ENCODE data around the gene SLC4A4. TPM values are rescaled to one million over a fixed set of nuclear protein-coding genes. Genes with fewer than 3 reads are reported as not detected.

Gene SLC4A4
- total RNA-seq, 1 donor, result 13.0 TPM

DNA sequence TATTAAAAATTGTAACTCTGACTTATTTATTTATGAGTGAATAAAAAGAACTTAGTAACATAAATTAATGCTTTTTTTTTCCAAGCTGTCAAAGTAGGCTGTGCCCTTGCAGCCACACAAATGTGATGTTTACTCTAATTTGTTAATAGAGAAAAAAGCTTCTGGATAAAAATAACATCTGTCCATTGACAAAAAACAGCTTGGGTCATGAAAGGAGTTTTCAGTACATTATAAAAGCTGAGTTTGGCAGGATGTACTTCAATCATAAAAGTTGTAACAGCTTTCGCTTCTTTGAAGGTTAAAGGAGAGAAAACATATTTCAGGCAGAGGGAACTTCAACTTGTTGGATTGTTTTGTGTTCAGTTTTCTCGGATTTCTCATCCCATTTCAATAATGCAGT lies 105.6 kb downstream of the SLC4A4 start:
- no peak overlapping the region for H2AFZ ChIP-seq (ENCODE audit: low read length)
- no peak for DNase-seq (ENCODE audit: insufficient read length, low spot score, missing footprints)
- no peak for TF ChIP-seq CTCF (IDR thresholded peaks at IDR 0.05; ENCODE audit: extremely low read depth, low read depth, low read length)
- no peaks in the 10 kb centered on the region for H3K27me3 ChIP-seq (ENCODE audit: insufficient read depth, low read length)
- H3K36me3 ChIP-seq (ENCODE audit: insufficient read depth, low read length), result no peaks in the 10 kb centered on the region
- no peaks in the 10 kb centered on the region for H4K20me1 ChIP-seq (ENCODE audit: insufficient read depth, low read length)
- no peaks in the 10 kb centered on the region for H3K79me2 ChIP-seq (ENCODE audit: insufficient read depth, low read length)
- H3K4me2 ChIP-seq (ENCODE audit: insufficient read depth, low read length), result no peak overlapping the region
- no peak overlapping the region for H3K27ac ChIP-seq (ENCODE audit: low read depth, low read length)
- H3K4me1 ChIP-seq (ENCODE audit: insufficient read depth, low read length), result no peaks in the 10 kb centered on the region
- no peaks in the 10 kb centered on the region for H3K9me3 ChIP-seq (ENCODE audit: low read depth, low read length)
- no peak overlapping the region for H3K4me3 ChIP-seq (ENCODE audit: insufficient read depth, low read length)

DNA sequence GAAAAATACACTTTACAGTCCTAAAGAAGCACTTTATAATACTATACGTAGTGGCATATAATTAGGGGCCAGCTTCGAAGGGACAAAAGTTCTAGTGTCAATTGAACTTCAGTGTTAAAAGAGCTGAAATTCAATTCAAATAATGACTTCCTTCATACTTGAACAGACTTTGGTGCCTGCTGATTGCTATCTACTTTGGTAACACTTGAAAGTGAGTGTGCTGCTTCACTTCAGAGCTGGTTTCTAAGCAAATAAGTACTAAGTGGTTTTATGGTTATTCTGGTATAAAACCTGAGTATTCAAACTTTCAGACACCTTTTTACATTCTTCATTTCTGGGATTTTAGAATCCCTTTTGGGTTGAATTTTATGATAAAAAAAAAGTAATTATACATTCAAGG lies 107.0 kb downstream of the SLC4A4 start:
- H3K79me2 ChIP-seq (ENCODE audit: insufficient read depth, low read length), result no peaks in the 10 kb centered on the region
- DNase-seq (ENCODE audit: insufficient read length, low spot score, missing footprints), result no peak
- H3K27ac ChIP-seq (ENCODE audit: low read depth, low read length), result no peak overlapping the region
- no peak overlapping the region for H3K4me2 ChIP-seq (ENCODE audit: insufficient read depth, low read length)
- H3K36me3 ChIP-seq (ENCODE audit: insufficient read depth, low read length), result peaks cover 2% of the 10 kb centered on the region
- H4K20me1 ChIP-seq (ENCODE audit: insufficient read depth, low read length), result no peaks in the 10 kb centered on the region
- H3K4me1 ChIP-seq (ENCODE audit: insufficient read depth, low read length), result no peaks in the 10 kb centered on the region
- no peaks in the 10 kb centered on the region for H3K9me3 ChIP-seq (ENCODE audit: low read depth, low read length)
- no peak overlapping the region for H3K4me3 ChIP-seq (ENCODE audit: insufficient read depth, low read length)
- no peaks in the 10 kb centered on the region for H3K27me3 ChIP-seq (ENCODE audit: insufficient read depth, low read length)
- TF ChIP-seq CTCF (IDR thresholded peaks at IDR 0.05; ENCODE audit: extremely low read depth, low read depth, low read length), result no peak
- no peak overlapping the region for H2AFZ ChIP-seq (ENCODE audit: low read length)

DNA sequence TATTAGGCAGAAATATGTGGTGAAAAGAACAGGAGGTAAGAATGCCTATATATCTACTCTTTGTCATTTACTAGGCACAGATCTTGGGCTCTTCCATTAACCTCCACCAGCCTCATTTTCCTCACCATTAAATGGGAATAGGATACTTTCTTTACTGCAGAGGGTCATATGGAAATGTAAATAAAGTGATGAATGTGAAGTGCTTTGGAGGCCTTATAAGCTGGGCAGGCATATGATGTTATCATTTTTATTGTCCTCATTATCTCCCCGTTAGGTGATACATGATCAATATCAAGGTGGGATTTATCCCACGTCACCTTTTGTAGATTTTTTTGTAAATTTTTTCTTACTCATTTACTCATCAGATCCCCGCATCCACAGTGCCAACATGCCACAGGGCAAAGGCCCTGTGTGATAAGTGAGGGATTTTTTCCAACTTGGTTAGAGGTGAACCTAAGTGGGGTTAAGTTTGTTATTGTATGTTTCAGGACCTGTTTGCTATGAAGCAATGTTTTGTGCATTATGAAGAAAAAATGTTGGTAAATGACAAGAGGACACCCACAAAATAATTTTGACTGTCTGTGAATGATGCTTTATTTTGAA lies 107.8 kb downstream of the SLC4A4 start:
- no peak for TF ChIP-seq CTCF (IDR thresholded peaks at IDR 0.05; ENCODE audit: extremely low read depth, low read depth, low read length)
- no peak overlapping the region for H3K4me3 ChIP-seq (ENCODE audit: insufficient read depth, low read length)

GRCh38 chr4:71449040-71449439 lies 110.2 kb downstream of the SLC4A4 start:
- Histone ChIP-seq H3K4me2 (ENCODE audit: insufficient read depth, low read length) (no peak overlapping the region), H2AFZ (ENCODE audit: low read length) (no peak overlapping the region), H3K27me3 (ENCODE audit: insufficient read depth, low read length) (no peaks in the 10 kb centered on the region), H3K4me3 (ENCODE audit: insufficient read depth, low read length) (no peak overlapping the region), H3K9me3 (ENCODE audit: low read depth, low read length) (no peaks in the 10 kb centered on the region), H3K4me1 (ENCODE audit: insufficient read depth, low read length) (no peaks in the 10 kb centered on the region), H4K20me1 (ENCODE audit: insufficient read depth, low read length) (no peaks in the 10 kb centered on the region), H3K36me3 (ENCODE audit: insufficient read depth, low read length) (peaks cover 12% of the 10 kb centered on the region), H3K79me2 (ENCODE audit: insufficient read depth, low read length) (no peaks in the 10 kb centered on the region), H3K27ac (ENCODE audit: low read depth, low read length) (no peak overlapping the region)
- TF ChIP-seq CTCF (IDR thresholded peaks at IDR 0.05; ENCODE audit: extremely low read depth, low read depth, low read length), result no peak
- DNase-seq (ENCODE audit: insufficient read length, low spot score, missing footprints), result no peak

More for the DNA sequence above, 107.8 kb downstream of the SLC4A4 start:
- no peaks in the 10 kb centered on the region for H3K4me1 ChIP-seq (ENCODE audit: insufficient read depth, low read length)
- no peaks in the 10 kb centered on the region for H3K79me2 ChIP-seq (ENCODE audit: insufficient read depth, low read length)
- peaks cover 5% of the 10 kb centered on the region for H3K36me3 ChIP-seq (ENCODE audit: insufficient read depth, low read length)
- H3K9me3 ChIP-seq (ENCODE audit: low read depth, low read length), result no peaks in the 10 kb centered on the region
- H4K20me1 ChIP-seq (ENCODE audit: insufficient read depth, low read length), result no peaks in the 10 kb centered on the region
- H2AFZ ChIP-seq (ENCODE audit: low read length), result no peak overlapping the region
- H3K27me3 ChIP-seq (ENCODE audit: insufficient read depth, low read length), result no peaks in the 10 kb centered on the region
- H3K27ac ChIP-seq (ENCODE audit: low read depth, low read length), result no peak overlapping the region
- no peak overlapping the region for H3K4me2 ChIP-seq (ENCODE audit: insufficient read depth, low read length)
- DNase-seq (ENCODE audit: insufficient read length, low spot score, missing footprints), result no peak
